Endothelial cell of umbilical vein (primary cell): ENCODE results near the gene KCNE3. TPM values are rescaled to one million over a fixed set of nuclear protein-coding genes. Genes with fewer than 3 reads are reported as not detected.

Experiments used
- Bru-seq: library from RNA; stranded (reverse); fragments of 400-500 nt; gene quantifications from one replicate; lab custom pipeline; 2021; lab: Mats Ljungman, UMichigan
- BruChase-seq, 2 experiments: library from RNA; stranded (reverse); fragments of 400-500 nt; gene quantifications; one replicate each; lab custom pipeline; 2021; lab: Mats Ljungman, UMichigan
- BruUV-seq: library from RNA; stranded (reverse); fragments of 400-500 nt; replicated peaks from 2 replicates; lab custom pipeline; 2021; lab: Mats Ljungman, UMichigan
- CTCF ChIA-PET: fragments of 300-600, 350-600 bp; sonication (Branson Sonifier 250); formaldehyde crosslinking; loops from one replicate; lab custom pipeline; 2021; ENCODE audit warnings: antibody characterized with exemption, inconsistent platforms; lab: Charles Lee
- POLR2A ChIA-PET: fragments of 300-600, 350-600 bp; sonication (Branson Sonifier 250); formaldehyde crosslinking; loops from one replicate; lab custom pipeline; 2021; ENCODE audit warnings: antibody characterized with exemption, inconsistent platforms; lab: Charles Lee
- DNase-seq: peaks from one replicate; pipeline ENCODE4 v3.0.0-alpha.2; 2011; ENCODE audit warnings: low read depth, low spot score
- FAIRE-seq: peaks from 2 replicates; lab custom pipeline; 2011; peaks lifted over from hg19 to GRCh38; lab: Jason Lieb, UNC
- H2AFZ ChIP-seq: 2 replicates; pipeline ENCODE4 v1.6.0; 2012; ENCODE audit warnings: low read depth, low read length, control low read depth, inconsistent platforms
- H3K27ac ChIP-seq: 2 replicates; pipeline ENCODE4 v1.5.1; 2011; ENCODE audit warnings: low read depth, mild to moderate bottlenecking, control low read depth, low read length, moderate library complexity; ENCODE audit not compliant: insufficient read depth
- H3K27me3 ChIP-seq, 2 experiments: 2 replicates each; pipeline versions ENCODE4 v1.6.0 to v1.6.1; 2011; ENCODE audit warnings: low read length in 2 of 2, mixed read lengths in 1 of 2; ENCODE audit not compliant: control insufficient read depth in 2 of 2, insufficient read depth in 2 of 2
- H3K36me3 ChIP-seq, 2 experiments: 2 replicates in 1 of 2; 3 replicates in 1 of 2; pipeline ENCODE4 v1.5.1; 2011; ENCODE audit warnings: low read length in 2 of 2, mild to moderate bottlenecking in 1 of 2, moderate library complexity in 1 of 2; ENCODE audit not compliant: control insufficient read depth in 2 of 2, insufficient read depth in 2 of 2; ENCODE audit errors: extremely low read depth in 1 of 2
- H3K4me1 ChIP-seq: 3 replicates; pipeline ENCODE4 v1.5.1; 2011; ENCODE audit warnings: mild to moderate bottlenecking, low read length; ENCODE audit not compliant: control insufficient read depth, insufficient read depth; ENCODE audit errors: extremely low read depth
- H3K4me2 ChIP-seq: 2 replicates; pipeline ENCODE4 v1.6.1; 2011; ENCODE audit warnings: low read length, control low read depth, mixed read lengths; ENCODE audit not compliant: insufficient read depth
- H3K4me3 ChIP-seq, 3 experiments: fragments of 200-600 bp in 1 of 3; sonication (generic), shearing (Covaris generic) in 1 of 3; replicated peaks in 1 of 3; 2 replicates each; pipeline ENCODE4 v1.5.1; 2011 to 2016; ENCODE audit warnings: control low read depth in 3 of 3, low read length in 3 of 3, mild to moderate bottlenecking in 2 of 3, inconsistent platforms in 1 of 3, low read depth in 1 of 3, moderate library complexity in 1 of 3; ENCODE audit not compliant: insufficient read depth in 1 of 3
- H3K79me2 ChIP-seq: 2 replicates; pipeline ENCODE4 v1.6.0; 2012; ENCODE audit warnings: low read length, inconsistent platforms; ENCODE audit not compliant: control insufficient read depth, insufficient read depth
- H3K9ac ChIP-seq: replicated peaks from 2 replicates; pipeline ENCODE3; 2011; ENCODE audit warnings: low read length, control low read depth; ENCODE audit not compliant: insufficient read depth; ENCODE audit errors: extremely low read depth
- H3K9me1 ChIP-seq: replicated peaks from 3 replicates; pipeline ENCODE4 v1.6.0; 2011; ENCODE audit warnings: mild to moderate bottlenecking, low read length; ENCODE audit not compliant: control insufficient read depth, insufficient read depth; ENCODE audit errors: extremely low read depth
- H3K9me3 ChIP-seq: replicated peaks from 2 replicates; pipeline ENCODE4 v1.5.1; 2012; ENCODE audit warnings: low read length, inconsistent platforms; ENCODE audit not compliant: control insufficient read depth, insufficient read depth
- H4K20me1 ChIP-seq: replicated peaks from 2 replicates; pipeline ENCODE3; 2011; ENCODE audit warnings: mild to moderate bottlenecking, low read length; ENCODE audit not compliant: control insufficient read depth, insufficient read depth; ENCODE audit errors: extremely low read depth
- CTCF ChIP-seq, 2 donors: IDR thresholded peaks; 1 replicate in 1 of 2; 2 replicates in 1 of 2; pipeline ENCODE4 v1.5.1; 2011; ENCODE audit warnings: low read length in 2 of 2, mild to moderate bottlenecking in 2 of 2, moderate library complexity in 2 of 2, control low read depth in 1 of 2, inconsistent platforms in 1 of 2, low read depth in 1 of 2; ENCODE audit not compliant: insufficient read depth in 1 of 2; ENCODE audit errors: extremely low read depth in 1 of 2
- FOS ChIP-seq: IDR thresholded peaks from 2 replicates; pipeline ENCODE4 v1.6.1; 2011; ENCODE audit warnings: mild to moderate bottlenecking, low read length, moderate library complexity, borderline replicate concordance; ENCODE audit not compliant: insufficient read depth
- dilution Hi-C: fragments of 300-500 bp; cut with MboI; formaldehyde crosslinking; loops from one replicate; pipeline ENCODE4 v1.15.0; 2019; ENCODE audit warnings: low sequenced_read_pairs; ENCODE audit not compliant: extremely low pct_ligation_motif_present
- intact Hi-C: fragments of 100-400 bp; cut with micrococcal nuclease; formaldehyde crosslinking; loops from one replicate; pipeline ENCODE4 v1.10.0; 2022
- long read RNA-seq: library from polyadenylated mRNA; stranded (forward); transcript quantifications from one replicate; pipeline ENCODE4 v2.0.0, GENCODE V29; 2021
- polyA minus RNA-seq, 3 experiments: library from RNA; depleted of rRNA, polyadenylated mRNA; stranded (reverse); fragments of >200 nt; gene quantifications; 1 replicate in 1 of 3; 2 replicates in 2 of 3; pipeline ENCODE4 v1.2.3, GENCODE V29; 2011
- polyA plus RNA-seq, 4 experiments: library from polyadenylated mRNA; depleted of rRNA in 3 of 4; stranded (reverse) in 3 of 4; unstranded in 1 of 4; fragments of >200 nt; gene quantifications; 2 replicates each; pipeline versions ENCODE4 v1.2.1 to v1.2.3, GENCODE V29; 2011 to 2012; ENCODE audit warnings: missing spikeins in 1 of 4
- total RNA-seq: library from RNA; stranded (reverse); gene quantifications from 2 replicates; pipeline ENCODE4 v1.2.3, GENCODE V29; 2021
- TF ChIP-seq, protein P1 (sequence below): IDR thresholded peaks from 2 replicates; pipeline ENCODE4 v1.6.1; 2011; ENCODE audit not compliant: insufficient read depth, insufficient read length

Gene KCNE3, protein sequence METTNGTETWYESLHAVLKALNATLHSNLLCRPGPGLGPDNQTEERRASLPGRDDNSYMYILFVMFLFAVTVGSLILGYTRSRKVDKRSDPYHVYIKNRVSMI
- total RNA-seq = 1.3 and 2.2 TPM in 2 replicates
- 0.51 and 0.97 TPM in 2 replicates for polyA plus RNA-seq
- 0.55 and 0.97 TPM in 2 replicates for polyA plus RNA-seq (2011; cell fraction: cytosol; rRNA removed)
- polyA plus RNA-seq (2011; cell fraction: nucleus; rRNA removed) = 1.0 TPM in 2 replicates
- 0.26 and 0.37 TPM in 2 replicates for polyA plus RNA-seq (2012)
- polyA minus RNA-seq = 0.61 and 2.0 TPM in 2 replicates
- polyA minus RNA-seq (2011; cell fraction: cytosol; rRNA and poly(A)+ RNA removed) = not detected
- polyA minus RNA-seq (2011; cell fraction: nucleus; rRNA and poly(A)+ RNA removed) = 0.14 and 0.29 TPM in 2 replicates
- percentile 33 among the genes with signal in this experiment for Bru-seq, nascent RNA
- percentile 13 among the genes with signal in this experiment for BruChase-seq, experiment 1, labeled RNA remaining after a 6-hour chase
- percentile 21 among the genes with signal in this experiment for BruChase-seq, experiment 2, labeled RNA remaining after a 2-hour chase
- long read RNA-seq, partial matches to known transcripts = 0 of 1 reads
- long read RNA-seq, other reads (novel, unspliced or antisense) = 0 of 1 reads

DNA sequence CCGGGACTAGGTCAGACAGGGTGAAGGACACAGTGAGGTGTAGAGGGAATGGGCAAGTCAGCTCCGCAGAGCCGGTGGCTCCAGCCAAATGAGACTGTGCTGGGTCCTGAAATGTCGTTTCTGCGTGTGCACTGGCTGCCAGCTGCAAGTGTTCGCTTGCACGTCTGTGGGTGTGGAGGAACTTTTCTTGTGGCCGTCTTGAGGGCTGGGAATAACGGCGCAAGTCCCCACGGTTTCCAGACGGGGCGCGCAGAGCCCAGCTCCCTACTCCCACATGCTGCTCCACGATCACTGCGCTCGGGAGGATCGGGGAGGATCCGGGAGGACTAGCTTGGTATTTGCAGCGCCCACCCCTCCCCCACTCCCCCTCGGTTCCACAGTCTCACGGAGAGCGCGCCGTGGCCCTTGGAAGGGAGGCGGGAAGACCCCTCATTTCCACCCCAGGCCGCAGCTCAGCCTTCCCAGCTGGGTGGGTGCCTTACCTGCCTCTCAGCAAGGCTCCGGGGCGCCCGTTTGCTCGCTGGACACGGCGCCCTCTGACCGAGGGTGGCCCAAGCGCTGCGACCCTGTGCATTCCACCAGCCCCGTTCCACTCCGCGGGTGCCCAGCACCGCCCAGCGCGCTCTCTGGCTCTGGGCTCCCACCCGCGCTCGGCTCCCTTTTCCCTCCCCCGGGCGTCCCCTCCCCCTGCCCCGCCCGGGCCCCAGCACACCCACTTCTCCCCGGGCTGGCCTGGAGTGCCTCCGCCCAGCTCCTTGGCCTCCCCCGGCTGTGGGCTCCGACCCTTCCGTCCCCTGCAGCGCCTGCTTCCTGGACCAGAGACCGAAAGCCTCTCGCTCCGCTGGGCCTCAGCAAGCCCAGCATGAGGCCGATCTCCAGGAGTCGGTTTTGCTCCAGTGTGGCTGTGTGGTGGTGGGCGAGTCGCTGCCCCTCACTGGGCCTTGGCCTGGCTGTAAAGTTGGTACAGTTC lies at the start of gene KCNE3:
Gene KCNE3 (minus strand): TSS at position 634 of the 970 bp plus-strand sequence. CDS start 9,986 bp downstream, outside the sequence.
- TF ChIP-seq FOS = no peak
- TF ChIP-seq, protein P1, sequence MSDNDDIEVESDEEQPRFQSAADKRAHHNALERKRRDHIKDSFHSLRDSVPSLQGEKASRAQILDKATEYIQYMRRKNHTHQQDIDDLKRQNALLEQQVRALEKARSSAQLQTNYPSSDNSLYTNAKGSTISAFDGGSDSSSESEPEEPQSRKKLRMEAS = no peak
- TF ChIP-seq CTCF (IDR thresholded peaks at IDR 0.05; ENCODE audit: extremely low read depth in 1 of 2, insufficient read depth in 1 of 2, low read depth in 1 of 2, low read length in 2 of 2) = no peak
- dilution Hi-C loops = no loop called here
- Histone ChIP-seq H3K4me3 (peak within 1 kb of the TSS; percentile 31 to 76 (median 40)), H3K9me3 (no peaks in the 10 kb centered on the region), H3K27me3 (peaks cover 16 to 27% of the 10 kb centered on the region in 2 experiments), H3K9ac (no peak within 1 kb of the TSS), H3K4me2 (peak within 1 kb of the TSS; percentile 45), H3K4me1 (peaks cover 6% of the 10 kb centered on the region), H4K20me1 (no peaks in the 10 kb centered on the region), H3K9me1 (no peaks in the 10 kb centered on the region), H3K27ac (no peak within 1 kb of the TSS), H3K79me2 (no peaks in the 10 kb centered on the region), H3K36me3 (no peaks in the 10 kb centered on the region), H2AFZ (peak within 1 kb of the TSS; percentile 95)
- FAIRE-seq = no peak
- peak; percentile 13 for DNase-seq
- ChIA-PET CTCF (interaction anchor here (1.1 to 2.3 kb wide), 5 partner anchors 8 to 103 kb away, joined by 3 to 18 read pairs (median 4); partner anchors contain the start of gene LIPT2), POLR2A (no interaction called here)
- BruUV-seq = no TSS peak
- intact Hi-C loops = no loop called here
